GM12872 (cell line): ENCODE measurements around the gene SORBS2.

Experiments
- TF ChIP-seq, protein P1 (sequence below): IDR thresholded peaks from 3 replicates; pipeline ENCODE4 v1.5.1; 2011; ENCODE audit warnings: low read depth, mild to moderate bottlenecking, low read length, moderate library complexity; ENCODE audit not compliant: insufficient read depth

Gene SORBS2

DNA sequence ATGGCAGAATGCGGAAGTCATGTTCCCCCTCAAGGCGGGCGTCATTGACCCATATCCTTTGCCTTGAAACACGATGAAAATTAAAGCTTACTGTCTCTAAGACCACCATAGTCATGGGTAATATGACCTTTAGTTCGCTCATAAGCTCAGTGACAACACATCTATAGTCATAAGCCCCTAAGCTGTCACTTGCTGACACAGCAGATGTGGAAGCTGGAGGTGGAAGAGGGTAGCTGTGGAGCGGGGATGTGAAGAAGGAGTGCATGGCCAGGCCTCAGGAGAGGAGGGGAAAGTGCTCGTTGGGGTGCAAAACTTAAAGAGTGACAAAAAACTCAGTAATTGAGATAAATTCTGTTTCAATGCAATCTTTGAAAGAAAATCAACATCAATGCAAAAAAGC is 142.7 kb downstream of the SORBS2 start:
- TF ChIP-seq, protein P1, sequence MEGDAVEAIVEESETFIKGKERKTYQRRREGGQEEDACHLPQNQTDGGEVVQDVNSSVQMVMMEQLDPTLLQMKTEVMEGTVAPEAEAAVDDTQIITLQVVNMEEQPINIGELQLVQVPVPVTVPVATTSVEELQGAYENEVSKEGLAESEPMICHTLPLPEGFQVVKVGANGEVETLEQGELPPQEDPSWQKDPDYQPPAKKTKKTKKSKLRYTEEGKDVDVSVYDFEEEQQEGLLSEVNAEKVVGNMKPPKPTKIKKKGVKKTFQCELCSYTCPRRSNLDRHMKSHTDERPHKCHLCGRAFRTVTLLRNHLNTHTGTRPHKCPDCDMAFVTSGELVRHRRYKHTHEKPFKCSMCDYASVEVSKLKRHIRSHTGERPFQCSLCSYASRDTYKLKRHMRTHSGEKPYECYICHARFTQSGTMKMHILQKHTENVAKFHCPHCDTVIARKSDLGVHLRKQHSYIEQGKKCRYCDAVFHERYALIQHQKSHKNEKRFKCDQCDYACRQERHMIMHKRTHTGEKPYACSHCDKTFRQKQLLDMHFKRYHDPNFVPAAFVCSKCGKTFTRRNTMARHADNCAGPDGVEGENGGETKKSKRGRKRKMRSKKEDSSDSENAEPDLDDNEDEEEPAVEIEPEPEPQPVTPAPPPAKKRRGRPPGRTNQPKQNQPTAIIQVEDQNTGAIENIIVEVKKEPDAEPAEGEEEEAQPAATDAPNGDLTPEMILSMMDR = no peak

DNA sequence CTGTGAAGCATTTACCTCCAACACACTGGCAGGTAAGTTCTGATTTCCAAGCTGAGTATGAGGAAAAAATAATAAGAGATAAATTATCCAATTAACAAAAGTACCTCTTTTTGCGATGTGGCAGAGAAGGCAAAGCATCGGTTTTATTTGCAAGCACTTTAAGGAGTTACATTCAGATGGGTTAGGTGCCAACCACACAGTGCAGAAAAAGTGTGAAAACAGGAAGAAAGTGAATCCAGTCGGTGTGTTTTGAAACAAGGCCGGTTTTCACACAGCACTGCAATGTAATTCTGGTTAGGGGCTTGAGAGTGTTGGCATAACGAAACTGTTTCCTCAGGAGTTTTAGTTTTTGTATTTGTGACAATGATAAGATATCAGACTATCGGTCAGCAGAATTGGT is 145.8 kb downstream of the SORBS2 start:
- TF ChIP-seq, protein P1 = no peak

DNA sequence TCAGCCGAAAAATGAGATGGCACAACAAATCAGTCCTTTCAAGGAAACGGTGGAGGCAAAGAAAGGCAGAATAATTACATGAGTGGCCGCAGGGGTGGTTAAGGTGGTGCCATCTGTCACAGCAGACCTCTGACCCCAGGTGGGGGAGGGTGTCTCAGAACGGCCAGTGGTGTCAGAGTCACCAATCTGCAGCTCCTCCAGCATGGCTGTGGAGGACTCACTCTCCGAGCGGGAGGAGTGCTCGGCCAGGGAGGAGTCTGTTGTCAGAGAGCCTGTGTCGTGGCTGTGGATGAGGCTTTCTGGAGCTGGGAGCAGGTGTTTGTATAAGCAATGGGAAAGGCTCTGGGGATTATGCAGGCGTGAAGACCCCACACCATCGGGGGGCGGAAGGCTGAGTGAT is 146.3 kb downstream of the SORBS2 start:
- TF ChIP-seq, protein P1 = no peak

DNA sequence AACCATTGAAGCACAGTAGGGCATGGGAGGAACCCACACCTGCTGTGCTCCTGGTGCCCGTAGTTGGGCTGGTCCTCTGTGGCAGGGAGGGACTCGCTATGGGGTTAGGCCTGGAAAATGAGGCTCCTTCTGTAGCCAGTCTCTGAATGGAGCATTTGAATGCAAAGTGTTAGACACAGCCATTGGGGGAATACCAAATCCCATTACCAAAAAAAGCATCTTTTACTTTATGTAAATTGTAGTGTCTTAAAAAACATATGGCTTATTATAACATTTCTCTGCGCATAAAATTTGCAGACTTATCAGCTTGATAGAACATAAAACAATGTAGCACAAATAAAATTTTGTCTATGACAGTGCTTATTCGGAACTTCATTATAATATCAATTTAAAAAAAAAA is 147.5 kb downstream of the SORBS2 start:
- TF ChIP-seq, protein P1 = no peak

DNA sequence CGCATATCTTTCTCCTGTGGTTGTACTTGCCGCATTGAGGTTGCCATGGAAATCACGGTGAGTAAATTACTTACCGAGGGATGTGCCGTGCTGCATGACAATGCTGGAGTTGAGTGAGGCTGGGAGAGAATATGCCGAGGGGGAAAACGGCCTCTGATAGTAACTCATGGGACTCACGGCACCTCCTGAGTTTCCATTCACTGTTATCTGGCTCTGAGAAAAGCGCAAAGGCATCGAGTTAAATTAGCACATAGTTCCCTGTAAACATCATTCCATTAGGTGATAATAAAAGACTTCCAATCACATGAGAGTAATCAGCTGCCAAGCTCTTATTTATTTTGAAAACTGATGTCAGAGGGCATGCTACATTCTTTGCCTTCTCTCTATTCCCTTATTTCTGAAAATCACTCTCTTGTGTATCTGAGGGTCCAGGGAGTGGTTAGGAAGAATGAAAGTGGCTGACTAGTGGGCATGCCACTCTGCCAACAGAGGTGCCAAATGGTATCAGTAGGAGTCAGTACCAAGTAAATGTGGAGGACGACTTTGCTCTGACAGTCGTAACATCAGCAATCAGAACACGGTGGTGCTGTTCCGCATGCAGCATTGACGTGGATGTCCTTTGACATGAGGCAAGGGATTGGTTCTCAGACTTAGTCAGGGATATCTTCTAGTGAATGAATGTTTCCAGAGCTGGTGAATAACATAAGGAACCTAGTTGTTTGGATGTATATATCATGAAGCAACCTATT is 149.8 kb downstream of the SORBS2 start:
- TF ChIP-seq, protein P1 = no peak

DNA sequence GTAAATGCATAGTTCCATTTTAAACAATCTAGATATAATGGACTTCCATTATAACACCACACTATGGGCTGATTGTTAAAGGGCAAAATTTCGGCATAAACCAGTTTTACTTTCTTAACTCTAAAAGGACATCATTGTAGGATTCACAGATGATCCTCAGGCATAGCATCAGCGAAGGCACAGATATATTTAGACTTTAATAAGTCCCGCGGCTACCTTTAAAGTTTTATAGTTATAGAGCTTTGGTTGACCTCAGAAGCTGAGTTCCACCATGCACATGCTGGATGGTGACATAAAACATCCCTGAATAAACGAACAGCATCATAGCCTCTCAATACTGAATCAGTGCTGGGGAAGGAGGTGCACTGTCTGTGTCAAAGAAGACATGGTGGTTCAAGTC is 151.7 kb downstream of the SORBS2 start:
- TF ChIP-seq, protein P1 = no peak

DNA sequence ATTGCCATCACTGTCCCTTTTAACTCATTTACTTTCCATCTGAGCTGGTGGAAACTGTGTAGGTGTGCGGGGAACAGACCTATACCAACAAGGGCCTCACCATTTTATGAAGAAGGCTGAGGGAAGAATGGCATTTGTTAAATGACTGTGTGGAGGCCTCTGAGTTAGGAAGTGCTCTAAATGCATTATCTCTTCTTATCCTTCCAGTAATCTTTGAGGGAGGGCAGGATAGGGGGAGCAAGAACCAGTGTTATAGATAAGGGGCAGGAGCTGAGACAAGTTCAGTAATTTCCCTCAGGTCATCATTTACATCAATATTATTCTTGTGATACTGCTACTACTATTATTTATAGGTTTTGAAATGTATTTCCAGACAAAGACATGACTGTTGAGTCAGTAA is 154.3 kb downstream of the SORBS2 start:
- TF ChIP-seq, protein P1 = no peak
